HG02885 (cell line): ENCODE data around the gene SLFNL1.

Experiments used
- ATAC-seq: cut with Tn5 transposase; IDR thresholded peaks from one replicate; pipeline ENCODE4 v1.9.1; 2021; ENCODE audit warnings: mild to moderate bottlenecking; ENCODE audit not compliant: unreplicated experiment, poor library complexity

The SLFNL1 gene

GRCh38 chr1:40987439-40988276 is 33.9 kb downstream of the SLFNL1 start:
- no peak for ATAC-seq

GRCh38 chr1:40986956-40987355 is 34.6 kb downstream of the SLFNL1 start:
- ATAC-seq = no peak

- ATAC-seq = no peak
These were observed 35.2 kb downstream of the SLFNL1 start for GRCh38 chr1:40986328-40986783.

GRCh38 chr1:40985875-40986274 is 35.6 kb downstream of the SLFNL1 start:
- no peak for ATAC-seq

GRCh38 chr1:40985161-40985560 is 36.4 kb downstream of the SLFNL1 start:
- no peak for ATAC-seq

- ATAC-seq = no peak
These were observed 37.0 kb downstream of the SLFNL1 start for GRCh38 chr1:40984531-40984930.

- no peak for ATAC-seq
These were observed 37.5 kb downstream of the SLFNL1 start for GRCh38 chr1:40984066-40984465.

- ATAC-seq = no peak
These were observed 38.2 kb downstream of the SLFNL1 start for GRCh38 chr1:40983286-40983685.

- no peak for ATAC-seq
These were observed 38.8 kb downstream of the SLFNL1 start for GRCh38 chr1:40982721-40983120.

- no peak for ATAC-seq
These were observed 39.7 kb downstream of the SLFNL1 start for GRCh38 chr1:40981691-40982448.

GRCh38 chr1:40980453-40981121 is 40.9 kb downstream of the SLFNL1 start:
- no peak for ATAC-seq

- peak; percentile 22 for ATAC-seq
These were observed 41.5 kb downstream of the SLFNL1 start for GRCh38 chr1:40980068-40980452.

- peak; percentile 91 for ATAC-seq
These were observed 42.1 kb downstream of the SLFNL1 start, which contains the start of gene CTPS1 for GRCh38 chr1:40979241-40980067. Gene CTPS1, plus strand, starts transcription at chr1:40979696. Its CDS starts 3,595 bp downstream, at chr1:40983291.

GRCh38 chr1:40978886-40979240 is 42.7 kb downstream of the SLFNL1 start:
- no peak for ATAC-seq

- no peak for ATAC-seq
These were observed 43.8 kb downstream of the SLFNL1 start for GRCh38 chr1:40977716-40978115.

GRCh38 chr1:40976952-40977690 is 44.4 kb downstream of the SLFNL1 start:
- no peak for ATAC-seq

GRCh38 chr1:40974945-40975344 is 46.6 kb downstream of the SLFNL1 start:
- ATAC-seq = no peak

GRCh38 chr1:40973912-40974311 is 47.6 kb downstream of the SLFNL1 start:
- no peak for ATAC-seq

- no peak for ATAC-seq
These were observed 49.6 kb downstream of the SLFNL1 start for GRCh38 chr1:40971966-40972365.
